IPS-11a (cell line): ENCODE data around the gene HSPA6.
"Not testable (repeated sequence)": the region's sequence is repeated elsewhere in the genome, so short reads cannot be mapped to it uniquely, and the experiment has no call there.

Source experiments
- H3K4me3 ChIP-seq: one replicate; pipeline ENCODE4 v1.5.1; 2013; ENCODE audit warnings: low read depth, low read length, control low read depth

HSPA6 gene

DNA sequence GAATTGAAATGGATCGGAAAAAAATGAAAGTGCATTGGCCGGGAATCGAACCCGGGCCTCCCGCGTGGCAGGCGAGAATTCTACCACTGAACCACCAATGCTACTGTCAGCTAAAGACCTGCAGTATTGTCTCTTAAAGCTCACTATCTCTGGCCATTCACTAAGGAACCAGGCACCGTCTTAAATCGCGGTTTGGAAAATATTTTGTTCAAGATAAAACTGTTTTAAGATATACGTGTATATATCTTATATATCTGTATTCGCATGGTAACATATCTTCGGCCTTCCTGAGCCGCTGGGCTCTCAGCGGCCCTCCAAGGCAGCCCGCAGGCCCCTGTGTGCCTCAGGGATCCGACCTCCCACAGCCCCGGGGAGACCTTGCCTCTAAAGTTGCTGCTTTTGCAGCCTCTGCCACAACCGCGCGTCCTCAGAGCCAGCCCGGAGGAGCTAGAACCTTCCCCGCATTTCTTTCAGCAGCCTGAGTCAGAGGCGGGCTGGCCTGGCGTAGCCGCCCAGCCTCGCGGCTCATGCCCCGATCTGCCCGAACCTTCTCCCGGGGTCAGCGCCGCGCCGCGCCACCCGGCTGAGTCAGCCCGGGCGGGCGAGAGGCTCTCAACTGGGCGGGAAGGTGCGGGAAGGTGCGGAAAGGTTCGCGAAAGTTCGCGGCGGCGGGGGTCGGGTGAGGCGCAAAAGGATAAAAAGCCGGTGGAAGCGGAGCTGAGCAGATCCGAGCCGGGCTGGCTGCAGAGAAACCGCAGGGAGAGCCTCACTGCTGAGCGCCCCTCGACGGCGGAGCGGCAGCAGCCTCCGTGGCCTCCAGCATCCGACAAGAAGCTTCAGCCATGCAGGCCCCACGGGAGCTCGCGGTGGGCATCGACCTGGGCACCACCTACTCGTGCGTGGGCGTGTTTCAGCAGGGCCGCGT, at the start of gene HSPA6:
Gene HSPA6, plus strand, starts transcription at position 724 of the 925 bp plus-strand sequence. Its CDS starts 119 bp downstream, at position 843.
- peak within 1 kb of the TSS; percentile 65 for H3K4me3 ChIP-seq

DNA sequence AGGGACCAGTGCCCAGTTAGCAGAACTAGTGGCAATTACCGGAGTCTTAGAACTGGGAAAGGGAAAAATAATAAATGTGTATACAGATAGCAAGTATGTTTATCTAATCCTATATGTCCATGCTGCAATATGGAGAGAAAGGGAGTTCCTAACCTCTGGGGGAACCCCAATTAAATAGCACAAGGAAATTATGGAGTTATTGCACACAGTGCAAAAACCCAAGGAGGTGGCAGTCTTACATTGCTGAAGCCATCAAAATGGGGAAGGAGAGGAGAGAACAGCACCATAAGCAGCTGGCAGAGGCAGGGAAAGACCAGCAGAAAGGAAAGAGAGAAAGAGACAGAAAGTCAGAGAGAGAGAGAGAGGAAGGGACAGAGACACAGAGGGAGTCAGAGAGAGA, 46.6 kb upstream of the HSPA6 start:
- H3K4me3 ChIP-seq = not testable (repeated sequence)

- H3K4me3 ChIP-seq = no peak overlapping the region
Observed at GRCh38 chr1:161478985-161479384, 45.4 kb upstream of the HSPA6 start.

DNA sequence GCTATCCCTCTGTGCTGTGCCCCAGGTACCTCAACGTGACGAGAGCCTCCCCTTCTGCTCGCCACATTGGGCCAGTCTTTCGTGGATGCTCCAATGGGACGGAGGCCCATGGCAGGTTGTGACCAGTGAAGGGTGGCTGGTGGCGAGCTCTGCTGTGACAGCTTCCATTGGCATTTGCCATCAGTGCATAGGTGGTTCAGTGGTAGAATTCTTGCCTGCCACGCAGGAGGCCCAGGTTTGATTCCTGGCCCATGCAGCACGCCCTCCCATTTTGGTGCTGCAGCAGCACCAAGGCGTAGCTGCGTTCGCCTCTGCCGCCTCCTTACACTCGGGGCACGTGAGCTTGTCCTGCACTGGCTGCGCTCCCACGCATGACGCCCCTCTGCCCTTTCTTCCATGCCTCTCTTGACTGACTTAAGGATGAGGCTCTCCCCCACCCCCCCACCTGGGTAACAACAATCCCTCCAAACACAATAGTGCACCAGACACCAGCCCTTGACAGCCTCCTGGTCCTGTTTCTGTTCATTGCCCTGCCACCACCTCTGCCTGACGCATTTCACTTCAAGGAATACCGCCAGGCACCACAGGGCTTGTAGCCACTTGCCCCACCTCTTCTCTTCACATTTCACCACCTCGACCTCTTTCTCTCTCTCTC, 43.8 kb upstream of the HSPA6 start:
- no peak overlapping the region for H3K4me3 ChIP-seq

- no peak overlapping the region for H3K4me3 ChIP-seq
Observed at GRCh38 chr1:161481624-161482392, 42.5 kb upstream of the HSPA6 start.

DNA sequence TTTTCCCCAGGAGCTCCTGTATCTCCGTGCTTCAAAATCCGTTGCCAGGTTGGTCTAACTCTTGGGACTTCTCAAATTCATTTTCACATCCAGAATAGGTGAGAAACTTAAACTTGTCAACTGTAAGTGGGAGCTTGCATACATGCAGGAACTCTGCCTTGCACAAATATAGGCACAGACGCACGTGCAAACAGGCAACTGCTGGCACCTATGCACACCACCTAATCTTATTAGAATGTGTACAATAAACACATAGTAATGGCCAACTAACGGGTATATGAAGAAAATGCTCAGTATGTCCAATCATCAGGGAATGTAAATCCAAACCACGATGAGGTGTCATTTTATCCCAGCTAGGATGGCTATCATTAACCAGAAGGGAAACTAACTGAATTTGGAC, 41.7 kb upstream of the HSPA6 start:
- no peak overlapping the region for H3K4me3 ChIP-seq

GRCh38 chr1:161483361-161483760, 41.0 kb upstream of the HSPA6 start:
- H3K4me3 ChIP-seq = no peak overlapping the region

DNA sequence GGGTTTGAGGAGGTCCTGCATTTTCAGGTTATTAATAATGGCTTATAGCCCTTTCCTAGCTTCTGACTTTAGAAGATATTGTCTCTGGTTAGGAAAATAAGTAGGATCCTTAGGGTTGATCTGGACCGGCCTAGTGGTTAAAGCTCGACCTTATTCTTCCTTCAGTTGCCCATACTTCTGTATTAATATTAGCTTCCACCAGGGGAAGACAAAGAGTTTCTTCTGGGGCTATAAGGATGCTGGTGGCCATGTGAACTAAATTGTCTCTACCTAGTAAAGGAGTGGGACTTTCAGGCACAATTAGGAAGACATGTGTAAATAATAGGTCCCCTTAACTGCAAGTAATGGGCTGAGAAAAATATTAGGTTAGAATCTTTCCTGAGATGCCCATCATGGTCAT, 39.7 kb upstream of the HSPA6 start:
- H3K4me3 ChIP-seq = no peak overlapping the region

DNA sequence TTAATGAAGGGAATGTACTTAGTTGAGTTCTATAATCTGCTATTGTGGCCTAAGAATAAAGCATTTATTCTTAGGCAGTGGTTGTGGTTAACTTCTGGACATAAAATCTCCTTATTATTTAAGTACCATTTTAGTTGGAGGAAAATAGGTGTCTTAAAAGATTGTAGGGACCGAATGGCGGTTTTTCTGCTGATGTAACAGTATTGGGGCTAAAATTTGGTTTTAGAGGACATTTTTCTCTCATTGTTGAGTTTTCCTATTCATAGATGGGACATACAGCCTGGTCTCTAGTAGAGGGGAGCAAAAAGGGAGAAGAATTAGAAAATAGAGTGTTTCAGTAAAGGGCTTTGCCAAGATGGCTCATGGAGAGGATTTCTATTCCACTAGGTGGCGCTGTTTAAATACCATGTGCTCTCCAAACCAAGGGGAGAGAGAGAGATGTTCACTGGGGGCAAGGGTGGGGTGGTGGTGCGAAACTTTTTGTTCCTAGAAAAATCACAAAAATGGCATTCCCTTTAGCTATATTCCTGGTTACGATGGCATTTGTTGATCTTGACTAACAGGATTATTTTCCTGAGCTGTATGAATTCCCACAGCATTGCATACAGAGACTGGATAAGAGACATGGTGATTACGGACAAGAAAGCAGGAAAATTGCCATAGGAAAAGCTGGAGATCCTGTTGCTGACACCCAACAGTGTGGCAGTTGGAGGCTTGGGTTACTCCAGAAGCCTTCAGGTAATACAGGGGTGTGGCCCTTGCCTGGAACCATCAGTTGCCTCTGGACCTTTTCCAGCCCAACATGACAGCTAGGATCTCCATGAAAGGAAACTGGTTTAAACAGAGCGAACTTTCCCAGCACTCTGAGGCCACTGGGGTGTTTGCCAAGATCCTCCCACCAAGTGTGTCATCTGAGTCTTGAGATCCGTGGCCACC, 37.3 kb upstream of the HSPA6 start:
- H3K4me3 ChIP-seq = no peak overlapping the region

DNA sequence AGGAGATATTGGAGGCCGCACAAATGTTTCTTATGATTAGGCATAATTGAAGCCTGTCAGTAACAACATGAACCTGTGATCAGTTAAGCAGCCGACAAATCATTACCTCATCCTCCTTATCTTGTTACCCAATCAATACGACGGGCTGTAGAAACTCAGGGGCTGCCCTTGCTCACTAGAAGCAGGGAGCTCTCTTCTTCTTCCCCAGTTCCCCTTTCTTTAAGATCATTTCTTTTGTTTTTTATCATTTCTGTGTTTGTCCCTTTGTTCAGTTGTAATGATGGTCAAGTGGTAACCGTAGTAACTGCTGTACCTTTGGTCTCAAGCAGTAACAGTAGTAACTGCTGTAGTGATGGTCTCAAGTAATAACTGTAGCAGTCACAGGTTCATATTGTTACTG, 32.9 kb upstream of the HSPA6 start:
- H3K4me3 ChIP-seq = no peak overlapping the region

DNA sequence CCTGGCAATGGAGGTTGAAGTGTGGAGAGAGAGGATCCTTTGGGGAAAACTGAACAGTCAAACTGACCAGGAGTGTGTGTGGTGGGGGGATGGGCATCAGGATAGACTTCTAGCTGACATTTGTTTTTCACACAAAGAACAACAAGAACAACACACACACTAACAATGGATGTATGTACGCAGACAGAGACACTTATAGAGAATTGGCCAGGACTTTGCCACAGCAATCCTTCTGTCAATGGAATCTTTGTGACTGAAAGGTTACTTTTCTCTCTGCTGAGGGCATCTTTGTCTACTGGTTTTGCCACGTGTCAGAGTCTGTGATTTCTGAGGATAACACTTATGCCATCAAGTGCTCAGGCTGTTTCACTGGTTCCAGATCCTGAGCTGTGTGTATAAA, 31.5 kb upstream of the HSPA6 start:
- no peak overlapping the region for H3K4me3 ChIP-seq

GRCh38 chr1:161494091-161494735, 30.1 kb upstream of the HSPA6 start:
- H3K4me3 ChIP-seq = no peak overlapping the region

DNA sequence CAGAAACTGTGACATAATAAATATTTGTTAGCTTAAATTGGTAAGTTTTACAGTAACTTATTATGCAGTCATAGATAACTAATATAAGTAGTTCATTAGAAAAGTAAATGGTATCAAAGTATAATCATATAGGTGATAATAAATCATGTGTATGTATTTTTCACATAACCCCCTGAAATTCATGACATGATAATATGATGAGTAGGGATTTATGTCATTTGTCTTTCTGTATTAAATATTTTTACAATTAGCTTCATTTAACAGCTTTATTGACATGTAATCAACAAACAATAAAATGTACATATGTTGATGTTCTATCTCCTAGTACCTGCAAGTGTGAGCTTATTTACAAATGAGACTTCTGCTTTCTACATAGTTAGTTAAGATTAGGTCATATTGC, 28.9 kb upstream of the HSPA6 start:
- H3K4me3 ChIP-seq = no peak overlapping the region

DNA sequence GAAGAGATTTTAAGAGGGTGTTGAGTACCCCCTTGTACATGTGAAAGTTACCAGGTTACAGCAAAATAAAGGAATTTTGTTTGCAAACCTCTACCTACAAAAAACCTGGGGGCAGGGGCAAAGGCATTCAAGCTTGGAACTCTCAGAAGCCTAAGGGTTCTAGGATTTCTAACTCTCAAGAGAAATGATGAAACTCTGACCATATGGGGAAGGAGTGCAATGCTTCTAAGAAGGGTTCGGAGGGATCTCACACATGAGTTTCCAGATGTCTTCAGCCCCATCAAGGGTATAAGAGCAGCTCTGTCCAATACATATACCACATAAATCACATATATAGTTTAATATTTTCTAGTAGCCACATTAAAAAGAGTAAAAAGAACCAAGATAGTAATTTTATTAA, 26.4 kb upstream of the HSPA6 start:
- no peak overlapping the region for H3K4me3 ChIP-seq

GRCh38 chr1:161498646-161499045, 25.7 kb upstream of the HSPA6 start:
- H3K4me3 ChIP-seq = no peak overlapping the region

GRCh38 chr1:161499099-161500039, 25.0 kb upstream of the HSPA6 start:
- H3K4me3 ChIP-seq = no peak overlapping the region

DNA sequence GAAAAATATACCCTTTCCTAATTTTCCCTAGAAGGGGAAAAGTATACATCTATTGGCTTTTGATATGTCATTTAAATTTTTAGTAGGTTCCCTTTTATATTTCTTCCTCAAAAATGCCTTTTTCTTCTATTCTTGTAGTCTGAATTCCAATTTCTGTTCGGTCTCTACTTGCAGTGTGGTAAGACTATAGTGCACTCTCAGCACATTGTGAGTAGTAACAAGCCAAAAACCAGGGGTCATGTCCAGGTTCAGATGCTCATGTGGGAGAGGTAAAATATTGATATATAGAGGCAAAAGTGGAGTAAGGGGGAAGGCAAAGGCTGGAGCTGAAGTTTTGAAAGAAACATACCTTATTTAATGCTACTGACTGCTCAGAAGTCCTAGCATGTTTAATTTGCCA, 23.1 kb upstream of the HSPA6 start:
- H3K4me3 ChIP-seq = no peak overlapping the region

- H3K4me3 ChIP-seq = no peak overlapping the region
Observed at GRCh38 chr1:161502181-161502580, 22.2 kb upstream of the HSPA6 start.
